ENCODE measurements around the gene SLC41A1. TPM values are rescaled to one million over a fixed set of nuclear protein-coding genes. Genes with fewer than 3 reads are reported as not detected.

SLC41A1 gene
- total and polyA plus RNA-seq, 12 donors, result 97.0 to 566 (median 303) TPM

GRCh38 chr1:205766038-205766437 is 47.0 kb downstream of the SLC41A1 start:
- H3K36me3 ChIP-seq, result peaks cover 0 to 39% (median 4%) of the 10 kb centered on the region in 9 donors
- DNase-seq (no peak), ATAC-seq (no peak)
- no peaks in the 10 kb centered on the region for H3K9me3 ChIP-seq
- no peaks in the 10 kb centered on the region for H3K4me1 ChIP-seq
- no peak overlapping the region for H3K27ac ChIP-seq
- no peak for TF ChIP-seq CTCF (IDR thresholded peaks at IDR 0.05)
- H3K4me3 ChIP-seq, result no peak overlapping the region
- no peaks in the 10 kb centered on the region for H3K27me3 ChIP-seq
- WGBS, 2 donors, result 69 to 71% methylated on average over 5 of the region's 5 CpGs
- intact Hi-C loops (cut with DNase I), result no loop called here

GRCh38 chr1:205764578-205764977 is 48.4 kb downstream of the SLC41A1 start:
- Histone ChIP-seq H3K27ac (no peak overlapping the region), H3K36me3 (peaks cover 0 to 24% (median 4%) of the 10 kb centered on the region in 9 donors), H3K4me3 (no peak overlapping the region), H3K27me3 (no peaks in the 10 kb centered on the region), H3K4me1 (no peaks in the 10 kb centered on the region), H3K9me3 (no peaks in the 10 kb centered on the region)
- no peak for DNase-seq
- intact Hi-C loops (cut with DNase I), result no loop called here
- WGBS, 2 donors, result 99% methylated on average over 2 of the region's 2 CpGs
- TF ChIP-seq CTCF (IDR thresholded peaks at IDR 0.05), result no peak
- ATAC-seq, result no peak

- intact Hi-C loops (cut with DNase I), result no loop called here
Measured at GRCh38 chr1:205763980-205764379, 49.0 kb downstream of the SLC41A1 start.

GRCh38 chr1:205760606-205761005 is 52.4 kb downstream of the SLC41A1 start:
- H3K4me3 ChIP-seq, result no peak overlapping the region
- ATAC-seq, result no peak
- no peak overlapping the region for H3K27ac ChIP-seq
- intact Hi-C loops (cut with DNase I), result no loop called here
- no peaks in the 10 kb centered on the region for H3K27me3 ChIP-seq
- no peaks in the 10 kb centered on the region for H3K4me1 ChIP-seq
- no peaks in the 10 kb centered on the region for H3K36me3 ChIP-seq
- no peaks in the 10 kb centered on the region for H3K9me3 ChIP-seq
- DNase-seq, result no peak
- 83 to 88% methylated on average over 3 of the region's 3 CpGs for WGBS, 2 donors
- no peak for TF ChIP-seq CTCF (IDR thresholded peaks at IDR 0.05)

More at GRCh38 chr1:205763980-205764379, 49.0 kb downstream of the SLC41A1 start:
- H3K27ac ChIP-seq, result no peak overlapping the region
- H3K9me3 ChIP-seq, result no peaks in the 10 kb centered on the region
- DNase-seq (no peak), ATAC-seq (no peak)
- no peaks in the 10 kb centered on the region for H3K4me1 ChIP-seq
- no peak overlapping the region for H3K4me3 ChIP-seq
- no peaks in the 10 kb centered on the region for H3K27me3 ChIP-seq
- peaks cover 0 to 18% (median 0%) of the 10 kb centered on the region in 9 donors for H3K36me3 ChIP-seq
- no peak for TF ChIP-seq CTCF (IDR thresholded peaks at IDR 0.05)
